Stimulated activated CD4-positive, alpha-beta T cell treated with anti-CD3 and anti-CD28 coated beads, Interleukin-12 subunit alpha, Interleukin-12 subunit beta, amount 100 ng/mL, for 48 hours (primary cell): ENCODE measurements around the gene MAPK1.

Experiments
- DNase-seq, 3 donors: peaks; one replicate each; pipeline ENCODE4 v3.0.0-alpha.2; 2020; ENCODE audit warnings: low read depth in 2 of 3, low spot score in 1 of 3

Gene MAPK1

GRCh38 chr22:21709688-21710087, 157.8 kb downstream of the MAPK1 start:
- DNase-seq = no peak

DNA sequence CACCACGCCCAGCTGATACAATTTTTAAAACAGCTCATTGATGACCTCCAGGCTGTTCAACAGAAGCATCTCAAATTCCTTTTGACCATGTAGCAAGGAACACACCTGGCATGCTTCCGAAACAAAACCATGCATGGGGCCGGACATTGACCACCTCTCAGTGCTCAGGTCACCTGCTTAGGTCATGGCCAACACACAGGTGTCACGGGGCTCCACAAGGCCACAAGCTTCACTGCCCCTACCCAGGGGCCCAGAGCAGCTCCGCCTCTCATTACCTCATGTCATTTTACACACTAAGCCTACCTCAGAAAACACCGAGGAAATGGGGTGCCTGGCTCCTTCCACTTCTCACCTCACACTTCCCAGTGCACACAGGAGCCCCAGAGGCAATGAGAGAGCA, 158.5 kb downstream of the MAPK1 start:
- no peak for DNase-seq

DNA sequence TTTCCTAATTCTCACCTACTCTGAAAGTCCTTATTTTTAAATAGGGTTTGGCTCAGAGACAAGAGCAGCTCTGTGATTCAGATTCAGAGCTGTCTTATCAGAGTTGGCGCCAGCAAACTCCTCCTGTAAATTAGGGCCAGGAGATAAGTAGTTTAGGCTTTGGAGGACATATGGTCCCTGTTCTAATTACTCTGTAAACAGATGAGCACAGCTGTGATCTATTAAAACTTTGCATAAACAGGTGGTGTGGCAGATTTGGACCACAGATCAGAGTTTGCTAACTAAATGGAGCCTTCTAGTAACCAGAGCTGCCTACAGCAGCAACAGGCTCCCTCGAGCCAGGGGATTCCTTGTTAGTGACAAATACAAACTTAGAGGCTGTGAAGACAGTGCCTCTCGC, 159.8 kb downstream of the MAPK1 start:
- no peak for DNase-seq
